Measurements from ENCODE around the gene BSG.
"Not testable (repeated sequence)": the region's sequence is repeated elsewhere in the genome, so short reads cannot be mapped to it uniquely, and the experiment has no call there.

BSG gene

DNA sequence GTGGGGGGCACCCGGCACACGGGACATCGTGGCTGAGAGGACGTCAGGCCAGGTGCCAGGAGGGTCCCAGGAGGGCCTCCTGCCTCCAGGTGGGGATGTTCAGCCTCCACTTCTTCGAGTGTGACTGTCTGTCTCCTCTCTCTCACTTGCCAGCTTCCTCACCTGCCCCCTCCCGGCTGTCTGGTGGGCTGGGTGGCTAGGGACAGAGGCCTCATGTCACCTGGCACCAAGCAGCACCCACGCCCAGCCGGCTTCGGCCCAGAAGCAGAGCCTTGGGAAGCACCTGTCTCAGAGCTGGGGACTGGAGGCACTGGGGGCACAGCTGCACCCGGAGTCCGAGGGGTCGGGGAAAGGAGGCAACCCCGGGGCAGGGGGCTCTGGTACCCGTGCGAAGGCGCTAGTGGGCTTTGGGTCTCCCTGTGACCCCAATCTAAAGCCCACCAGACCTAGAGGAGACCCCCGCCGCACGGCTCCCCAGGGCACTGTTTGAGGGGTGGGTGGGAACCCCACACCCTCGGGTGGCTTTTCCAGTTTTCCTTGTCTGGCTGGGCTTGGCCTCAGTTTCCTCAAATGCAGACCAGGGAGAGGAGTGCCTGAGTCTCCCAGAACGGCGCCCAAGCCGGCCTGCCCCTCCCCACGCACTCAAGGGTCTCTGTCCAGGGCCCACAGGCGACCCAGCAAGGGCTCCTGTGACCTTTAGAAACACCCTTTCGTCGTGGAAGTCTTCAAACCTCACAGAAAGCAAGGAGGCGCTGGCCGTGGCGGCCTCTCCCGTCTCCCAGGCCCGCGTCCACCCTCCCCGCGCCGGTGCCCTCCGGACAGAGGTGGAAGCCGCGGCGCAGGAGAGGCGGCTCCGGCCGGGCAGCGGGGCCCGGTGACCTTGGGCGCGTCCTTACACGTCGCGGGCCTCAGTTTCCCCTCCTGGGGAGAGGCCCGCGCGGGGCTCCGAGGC lies 16.6 kb downstream of the BSG start:
- DNase-seq = no peak

DNA sequence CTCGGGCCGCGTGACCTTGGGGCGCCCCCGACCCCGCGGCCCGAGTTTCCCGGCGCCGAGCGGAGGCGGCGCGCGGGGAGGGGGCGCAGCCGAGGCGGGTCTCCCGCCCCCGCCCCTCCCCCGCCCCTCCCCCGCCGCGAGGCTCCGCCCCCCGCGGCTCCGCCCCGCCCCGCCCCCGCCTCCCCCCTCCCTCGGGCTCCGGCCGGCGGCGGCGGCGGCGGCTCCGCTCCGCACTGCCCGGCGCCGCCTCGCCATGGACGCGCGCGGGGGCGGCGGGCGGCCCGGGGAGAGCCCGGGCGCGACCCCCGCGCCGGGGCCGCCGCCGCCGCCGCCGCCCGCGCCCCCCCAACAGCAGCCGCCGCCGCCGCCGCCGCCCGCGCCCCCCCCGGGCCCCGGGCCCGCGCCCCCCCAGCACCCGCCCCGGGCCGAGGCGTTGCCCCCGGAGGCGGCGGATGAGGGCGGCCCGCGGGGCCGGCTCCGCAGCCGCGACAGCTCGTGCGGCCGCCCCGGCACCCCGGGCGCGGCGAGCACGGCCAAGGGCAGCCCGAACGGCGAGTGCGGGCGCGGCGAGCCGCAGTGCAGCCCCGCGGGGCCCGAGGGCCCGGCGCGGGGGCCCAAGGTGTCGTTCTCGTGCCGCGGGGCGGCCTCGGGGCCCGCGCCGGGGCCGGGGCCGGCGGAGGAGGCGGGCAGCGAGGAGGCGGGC lies 17.4 kb downstream of the BSG start, which contains the start of gene HCN2:
Gene HCN2 (plus strand): TSS at position 189 of the 703 bp plus-strand sequence. CDS start 65 bp downstream, at position 254.
- no peak for DNase-seq

DNA sequence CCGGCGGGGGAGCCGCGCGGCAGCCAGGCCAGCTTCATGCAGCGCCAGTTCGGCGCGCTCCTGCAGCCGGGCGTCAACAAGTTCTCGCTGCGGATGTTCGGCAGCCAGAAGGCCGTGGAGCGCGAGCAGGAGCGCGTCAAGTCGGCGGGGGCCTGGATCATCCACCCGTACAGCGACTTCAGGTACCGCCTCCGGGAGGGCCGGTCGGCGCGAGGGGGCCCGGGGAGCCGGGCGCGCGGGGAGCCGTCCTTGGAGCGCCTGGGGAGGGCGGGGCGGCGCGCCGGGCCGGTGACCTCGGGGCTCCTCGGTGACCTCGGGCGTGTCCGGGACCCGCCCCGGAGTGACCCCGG lies 18.0 kb downstream of the BSG start:
- DNase-seq = no peak

DNA sequence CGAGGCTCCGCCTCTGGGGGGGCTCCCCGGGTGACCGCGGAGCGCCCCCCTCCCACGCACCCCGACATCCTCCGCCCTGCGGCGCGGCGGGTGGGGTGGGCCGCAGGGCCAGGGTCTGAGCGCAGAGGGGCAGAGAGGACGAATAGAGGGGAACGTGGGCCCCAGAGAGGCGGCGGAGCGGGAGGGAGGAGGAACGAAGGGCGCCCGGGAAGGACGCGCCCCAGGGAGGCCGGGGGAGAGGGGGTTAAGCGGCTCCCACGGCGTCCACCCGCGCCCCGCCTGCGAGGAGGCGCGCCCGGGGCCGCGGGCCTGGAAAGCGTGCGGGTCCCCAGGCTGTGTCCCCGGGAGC lies 18.3 kb downstream of the BSG start:
- no peak for DNase-seq

DNA sequence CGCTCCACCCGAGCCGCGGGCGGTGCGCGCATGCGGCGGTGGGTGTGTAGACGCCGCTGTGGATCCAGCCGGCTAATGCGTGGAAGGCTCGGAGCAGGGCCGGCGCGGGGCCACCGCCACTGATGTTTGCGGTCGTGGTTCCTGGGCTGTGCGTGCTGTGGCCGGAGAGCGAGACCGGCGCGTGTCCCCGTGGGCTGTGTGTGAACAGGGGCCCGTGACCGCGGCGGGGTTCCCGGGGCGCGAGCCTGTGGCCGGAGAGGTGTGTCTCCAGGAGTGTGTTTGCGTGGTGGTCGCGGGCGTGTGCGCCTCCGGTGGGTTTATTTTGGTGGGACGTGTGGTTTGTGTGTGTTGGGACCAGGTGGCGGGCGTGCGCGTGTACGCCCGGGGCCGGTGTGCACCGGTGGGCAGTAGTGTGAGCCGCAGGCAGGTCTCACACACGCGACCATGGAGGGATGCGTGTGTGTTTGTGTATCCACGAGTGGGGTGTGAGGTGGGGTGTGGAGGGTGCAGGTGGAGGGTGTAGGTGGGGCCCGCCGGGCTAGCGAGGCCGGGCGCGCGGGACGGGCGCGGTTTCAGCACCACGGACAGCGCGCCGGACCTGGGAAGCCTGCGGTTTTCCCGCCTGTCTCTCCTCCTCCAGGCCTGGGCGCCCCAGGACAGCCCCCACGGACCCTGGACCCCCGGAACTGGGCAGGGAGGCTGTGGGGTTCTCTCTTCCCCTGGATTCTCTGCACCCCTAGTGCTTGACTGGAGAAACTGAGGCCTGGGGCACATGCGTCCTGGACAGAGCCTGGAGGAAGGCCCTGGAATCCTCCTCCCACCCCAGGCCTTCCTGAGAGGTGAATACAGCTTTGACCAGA lies 18.9 kb downstream of the BSG start:
- DNase-seq = peak in 1 of 2 donors; percentile 14

DNA sequence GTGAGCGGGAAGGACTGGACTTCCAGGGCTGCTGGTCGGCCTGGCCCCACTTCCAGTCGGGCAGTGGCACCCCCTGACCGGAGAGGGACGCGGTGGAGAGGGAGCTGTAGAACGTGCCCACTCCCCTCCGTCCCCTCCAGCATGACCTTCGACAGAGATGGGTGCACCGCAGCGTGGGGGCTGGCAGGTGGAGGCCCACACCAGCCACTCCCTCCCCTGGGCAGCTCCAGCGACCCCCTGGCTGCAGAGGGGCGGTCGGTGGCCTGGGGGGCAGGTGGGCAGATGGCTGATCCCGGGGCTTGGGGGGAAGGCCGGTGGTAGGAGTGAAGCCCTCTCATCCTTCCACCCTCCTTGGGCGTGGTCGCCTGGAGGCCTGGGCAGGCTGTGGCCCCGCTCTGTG lies 19.7 kb downstream of the BSG start:
- no peak for DNase-seq

DNA sequence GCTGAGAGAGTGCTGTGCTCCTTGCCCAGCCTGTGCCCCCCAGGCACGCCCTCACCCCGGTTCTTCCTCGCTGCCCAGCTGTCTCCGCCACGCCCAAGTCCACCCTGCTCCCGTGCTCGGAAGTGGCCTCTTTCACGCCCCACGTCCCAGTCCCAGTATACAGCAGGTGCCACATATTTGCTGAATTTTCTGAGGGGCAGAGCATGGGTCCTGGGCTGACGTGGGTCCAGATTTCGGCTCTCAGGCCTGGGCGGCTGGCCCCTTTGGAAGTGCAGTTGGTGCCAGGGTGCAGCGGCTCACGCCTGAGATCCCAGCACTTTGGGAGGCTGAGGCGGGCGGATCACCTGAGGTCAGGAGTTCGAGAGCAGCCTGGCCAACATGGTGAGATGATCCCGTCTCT lies 20.7 kb downstream of the BSG start:
- DNase-seq = no peak

DNA sequence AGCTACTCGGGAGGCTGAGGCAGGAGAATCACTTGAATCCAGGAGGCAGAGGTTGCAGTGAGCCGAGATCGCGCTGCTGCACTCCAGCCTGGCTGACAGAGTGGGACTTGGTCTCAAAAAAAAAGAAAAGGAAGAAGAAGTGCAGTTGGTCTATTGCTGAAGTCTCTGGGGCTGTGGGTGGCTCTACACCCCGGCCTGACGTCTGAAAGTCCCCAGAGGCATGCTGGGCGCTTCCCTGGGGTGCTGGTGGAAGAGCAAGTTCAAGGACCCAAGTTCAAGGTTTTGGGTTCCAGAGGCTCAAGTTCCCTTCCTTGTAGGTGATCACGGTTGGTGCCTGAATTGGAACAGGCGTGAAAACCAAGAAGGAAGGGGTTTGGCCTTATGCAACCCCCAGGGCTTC lies 21.1 kb downstream of the BSG start:
- peak in 1 of 2 donors; percentile 59 for DNase-seq

DNA sequence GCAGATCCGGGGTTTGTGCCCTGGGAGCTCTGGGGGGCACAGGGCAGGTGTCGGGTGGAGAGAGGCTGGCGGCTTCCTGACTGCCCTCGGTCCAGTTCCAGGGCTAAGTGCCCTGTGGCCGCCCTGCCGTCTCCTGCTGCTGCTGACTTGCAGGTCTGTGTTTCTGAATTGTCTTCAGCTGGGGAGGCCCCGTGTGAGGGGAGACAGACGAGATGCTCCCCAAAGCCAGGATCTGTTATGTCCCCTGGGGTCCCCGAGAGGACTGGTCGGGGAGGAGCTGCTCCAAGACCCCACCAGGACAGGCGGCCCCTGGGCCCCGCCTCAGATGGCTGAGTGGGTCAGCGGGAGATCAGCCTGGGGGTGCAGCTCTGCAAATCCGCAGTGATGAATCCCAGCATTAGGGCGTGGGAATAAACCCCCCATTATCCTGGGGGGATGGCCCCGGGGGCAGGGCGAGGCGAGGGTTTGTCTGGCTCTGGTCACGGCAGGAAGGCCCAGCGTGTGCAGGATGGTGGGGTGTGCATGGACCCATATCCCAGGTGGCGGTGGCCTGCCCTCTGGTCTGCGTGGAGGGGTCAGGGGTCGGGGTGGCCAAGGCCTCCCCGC lies 22.0 kb downstream of the BSG start:
- DNase-seq = no peak

DNA sequence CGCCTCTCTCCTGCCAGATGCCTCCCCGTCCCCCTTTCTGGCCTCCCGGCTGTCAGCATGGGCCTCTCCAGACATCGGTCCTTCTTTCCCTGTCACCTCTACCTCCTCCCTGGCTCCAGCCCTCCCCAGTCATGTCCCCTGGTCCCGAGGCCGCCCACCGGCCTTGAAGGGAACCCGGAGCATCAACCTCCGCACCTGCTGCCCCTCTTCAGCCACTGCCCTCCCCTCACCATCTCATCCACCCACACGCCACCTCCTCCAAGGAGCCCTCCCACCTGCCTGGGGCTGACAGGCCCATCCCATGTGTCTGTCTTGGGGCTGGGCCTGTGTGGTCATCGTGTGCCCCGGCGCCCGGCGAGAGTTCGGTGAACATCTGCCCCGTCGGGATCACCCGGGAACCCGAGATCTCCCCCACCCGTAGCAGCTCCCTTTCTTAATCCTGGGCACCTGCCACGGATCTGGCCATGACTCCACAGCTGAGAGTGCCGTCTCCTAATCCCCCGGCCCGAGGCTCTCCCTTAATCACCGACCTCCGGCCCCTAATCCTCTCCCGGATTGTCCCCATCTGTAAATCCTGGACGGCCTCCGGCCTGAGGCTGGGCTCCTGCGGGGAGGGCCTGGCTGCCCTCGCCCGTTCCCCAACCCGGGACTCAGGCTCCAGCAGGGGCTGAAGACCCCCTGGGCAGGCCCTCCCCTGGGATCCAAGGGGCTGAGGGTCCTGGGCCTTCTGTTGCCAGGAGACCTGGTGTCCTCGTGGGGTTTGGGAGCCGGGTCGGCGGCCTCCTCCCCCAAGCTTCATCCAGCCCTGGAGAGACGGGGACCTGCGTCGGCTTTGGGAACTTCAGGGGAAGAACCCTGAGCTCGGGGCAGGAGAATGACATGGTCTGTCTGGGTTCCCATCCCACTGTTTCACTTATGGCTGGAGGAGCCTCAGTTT lies 23.2 kb downstream of the BSG start:
- no peak for DNase-seq

DNA sequence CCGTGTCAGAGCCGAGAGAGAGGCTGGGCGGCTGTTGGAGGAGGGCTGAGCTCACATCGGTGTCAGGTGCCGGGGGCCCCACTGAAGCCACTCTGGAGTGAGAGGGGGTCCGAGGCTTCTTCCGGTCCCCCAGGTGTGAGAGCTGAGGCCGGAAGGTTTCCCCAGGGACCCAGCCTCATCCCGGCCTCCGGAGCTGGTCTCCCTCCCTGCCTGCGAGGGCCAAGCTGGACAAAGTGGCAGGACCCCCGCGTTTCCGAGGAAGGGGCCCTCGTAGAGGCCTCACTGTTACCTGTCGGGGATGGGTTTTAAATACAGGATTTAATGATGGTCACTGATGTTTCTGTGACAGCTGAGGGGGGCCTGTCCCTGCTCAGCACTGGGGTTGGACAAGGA lies 23.9 kb downstream of the BSG start:
- no peak for DNase-seq

DNA sequence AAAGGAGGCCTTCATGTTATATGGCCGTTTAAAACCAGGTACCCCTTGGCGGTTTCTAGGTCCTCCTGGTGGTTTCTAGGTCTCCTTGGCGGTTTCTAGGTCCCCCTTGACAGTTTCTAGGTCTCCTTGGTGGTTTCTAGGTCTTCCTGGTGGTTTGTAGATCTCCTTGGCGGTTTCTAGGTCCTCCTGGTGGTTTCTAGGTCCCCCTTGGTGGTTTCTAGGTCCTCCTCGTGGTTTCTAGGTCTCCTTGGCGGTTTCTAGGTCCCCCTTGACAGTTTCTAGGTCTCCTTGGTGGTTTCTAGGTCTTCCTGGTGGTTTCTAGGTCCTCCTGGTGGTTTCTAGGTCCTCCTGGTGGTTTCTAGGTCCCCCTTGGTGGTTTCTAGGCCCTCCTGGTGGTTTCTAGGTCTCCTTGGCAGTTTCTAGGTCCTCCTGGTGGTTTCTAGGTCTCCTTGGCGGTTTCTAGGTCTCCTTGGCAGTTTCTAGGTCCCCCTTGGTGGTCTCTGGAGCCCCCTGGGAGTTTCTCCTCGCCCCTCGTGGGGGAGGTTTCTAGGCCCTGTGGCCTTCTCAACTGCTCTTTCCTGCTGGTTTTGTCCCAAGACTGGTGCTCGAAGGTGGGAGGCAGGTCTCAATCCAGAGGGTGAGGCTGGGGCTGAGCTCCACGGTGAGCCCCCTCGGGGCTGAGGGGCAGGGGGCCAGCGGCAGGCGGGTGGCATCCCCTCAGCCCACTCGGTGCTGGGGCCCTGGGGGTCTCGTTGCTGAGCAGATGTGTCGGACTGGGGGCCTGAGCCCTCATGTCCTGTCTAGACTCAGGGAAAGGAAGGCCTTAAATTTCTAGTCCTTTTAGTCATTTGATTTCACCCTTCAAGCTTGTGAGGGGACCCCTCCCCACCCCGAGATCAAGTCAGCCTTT lies 25.3 kb downstream of the BSG start:
- no peak for DNase-seq

DNA sequence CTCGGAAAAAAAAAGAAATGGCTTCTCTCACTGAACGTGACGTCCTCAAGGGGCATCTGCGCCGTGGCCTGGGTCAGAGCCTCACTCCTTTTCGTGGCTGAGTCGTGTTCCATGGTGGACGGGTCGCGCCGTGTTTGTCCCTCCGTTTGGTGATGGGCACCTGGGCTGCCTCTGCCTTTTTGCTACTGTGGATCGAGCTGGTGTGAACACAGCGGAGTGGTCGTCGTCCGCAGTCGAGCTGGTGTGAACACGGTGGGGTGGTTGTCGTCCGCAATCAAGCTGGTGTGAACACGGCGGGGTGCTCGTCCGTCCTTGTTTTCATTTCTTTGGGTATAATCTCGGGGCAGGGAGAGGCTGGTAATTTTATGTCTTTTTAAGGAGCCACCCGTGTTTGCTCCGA lies 28.9 kb downstream of the BSG start:
- no peak for DNase-seq

DNA sequence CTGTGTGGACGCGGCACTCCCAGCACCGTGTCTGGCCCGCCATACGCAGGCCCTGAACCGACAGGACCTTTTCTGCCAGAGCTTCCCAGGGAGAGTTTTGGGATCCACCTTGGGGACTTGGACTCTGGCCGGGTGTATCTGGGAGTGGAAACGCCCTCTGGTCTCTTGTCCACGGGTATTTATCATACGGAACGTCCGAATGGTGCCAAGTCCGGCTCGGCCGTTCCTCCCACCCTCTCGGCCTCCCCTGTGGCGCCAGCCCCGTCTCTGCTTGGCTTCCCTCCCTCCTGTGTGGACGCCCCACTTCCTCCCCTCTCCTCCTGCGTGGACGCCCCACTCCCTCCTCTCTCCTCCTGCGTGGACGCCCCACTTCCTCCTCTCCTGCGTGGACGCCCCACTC lies 29.4 kb downstream of the BSG start:
- DNase-seq = no peak

DNA sequence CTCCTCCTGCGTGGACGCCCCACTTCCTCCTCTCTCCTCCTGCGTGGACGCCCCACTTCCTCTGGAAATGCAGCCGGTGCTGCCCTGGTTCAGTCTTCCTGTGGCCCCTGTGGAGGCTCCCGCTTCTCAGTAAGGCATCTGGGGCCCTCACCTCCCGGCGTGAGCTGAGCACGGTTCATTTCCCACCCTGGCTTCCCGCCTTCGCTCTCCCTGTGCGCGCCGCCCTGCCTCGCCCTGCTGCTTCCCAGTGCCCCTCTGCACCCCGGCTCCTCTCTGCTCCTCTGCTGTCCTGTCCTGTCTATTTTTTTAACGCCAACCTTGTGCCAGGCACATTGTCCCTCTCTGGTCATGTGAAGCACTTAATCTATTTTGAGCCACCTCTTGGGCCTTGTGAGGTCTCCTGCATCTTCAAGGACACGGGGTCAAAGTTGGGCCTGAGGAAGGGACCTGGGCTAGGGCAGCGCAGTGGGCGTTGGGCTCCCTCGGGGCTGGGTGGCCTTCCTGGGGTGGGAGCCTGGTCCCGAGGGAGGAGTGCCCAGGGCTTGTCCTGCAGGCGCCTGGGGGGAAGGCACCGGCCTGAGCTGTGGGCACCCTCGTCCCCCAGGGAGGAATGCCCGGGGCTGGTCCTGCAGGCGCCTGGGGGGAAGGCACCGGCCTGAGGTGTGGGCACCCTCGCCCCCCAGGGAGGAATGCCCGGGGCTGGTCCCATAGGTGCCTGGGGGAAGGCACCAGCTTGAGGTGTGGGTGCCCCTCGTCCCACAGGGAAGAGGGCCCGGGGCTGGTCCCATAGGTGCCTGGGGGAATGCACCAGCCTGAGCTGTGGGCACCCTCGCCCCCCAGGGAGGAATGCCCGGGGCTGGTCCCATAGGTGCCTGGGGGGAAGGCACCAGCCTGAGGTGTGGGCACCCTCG lies 30.2 kb downstream of the BSG start:
- DNase-seq = no peak

DNA sequence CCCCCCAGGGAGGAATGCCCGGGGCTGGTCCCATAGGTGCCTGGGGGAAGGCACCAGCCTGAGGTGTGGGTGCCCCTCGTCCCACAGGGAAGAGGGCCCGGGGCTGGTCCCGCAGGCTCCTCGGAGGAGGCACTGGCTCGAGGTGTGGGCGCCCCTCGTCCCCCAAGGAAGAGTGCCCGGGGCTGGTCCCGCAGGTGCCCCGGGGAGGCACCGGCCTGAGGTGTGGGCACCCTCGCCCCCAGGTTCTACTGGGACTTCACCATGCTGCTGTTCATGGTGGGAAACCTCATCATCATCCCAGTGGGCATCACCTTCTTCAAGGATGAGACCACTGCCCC lies 30.9 kb downstream of the BSG start:
- DNase-seq = not testable (repeated sequence)

DNA sequence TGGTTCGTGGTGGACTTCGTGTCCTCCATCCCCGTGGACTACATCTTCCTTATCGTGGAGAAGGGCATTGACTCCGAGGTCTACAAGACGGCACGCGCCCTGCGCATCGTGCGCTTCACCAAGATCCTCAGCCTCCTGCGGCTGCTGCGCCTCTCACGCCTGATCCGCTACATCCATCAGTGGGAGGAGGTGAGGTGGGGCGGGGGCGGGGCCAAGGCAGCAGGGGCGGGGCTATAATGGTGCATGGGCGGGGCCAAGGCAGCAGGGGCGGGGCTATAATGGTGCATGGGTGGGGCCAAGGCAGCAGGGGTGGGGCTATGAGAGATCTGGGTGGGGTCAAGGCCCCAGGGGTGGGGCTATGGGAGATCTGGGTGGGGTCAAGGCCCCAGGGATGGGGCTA lies 31.4 kb downstream of the BSG start:
- DNase-seq = not testable (repeated sequence)

DNA sequence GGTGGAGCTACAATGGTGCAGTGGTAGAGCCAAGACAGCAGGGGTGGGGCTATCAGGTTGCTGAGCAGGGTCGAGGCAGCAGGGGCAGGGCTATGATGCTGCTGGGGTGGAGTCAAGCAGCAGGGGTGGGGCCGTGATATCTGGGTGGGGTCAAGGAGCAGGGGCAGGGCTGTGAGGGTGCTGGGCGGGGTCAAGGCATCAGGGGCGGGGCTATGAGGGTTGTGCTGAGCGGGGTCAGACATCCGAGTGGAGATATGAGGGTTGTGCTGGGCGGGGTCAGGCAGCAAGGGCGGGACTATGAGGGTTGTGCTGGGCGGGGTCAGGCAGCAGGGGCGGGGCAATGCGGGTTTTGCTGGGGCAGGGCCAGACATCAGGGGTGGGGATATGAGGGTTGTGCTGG lies 32.0 kb downstream of the BSG start:
- DNase-seq = peak; percentile 14 to 17
